ENCODE measurements around the gene USP1. TPM values are rescaled to one million over a fixed set of nuclear protein-coding genes. Genes with fewer than 3 reads are reported as not detected.

Gene USP1, protein sequence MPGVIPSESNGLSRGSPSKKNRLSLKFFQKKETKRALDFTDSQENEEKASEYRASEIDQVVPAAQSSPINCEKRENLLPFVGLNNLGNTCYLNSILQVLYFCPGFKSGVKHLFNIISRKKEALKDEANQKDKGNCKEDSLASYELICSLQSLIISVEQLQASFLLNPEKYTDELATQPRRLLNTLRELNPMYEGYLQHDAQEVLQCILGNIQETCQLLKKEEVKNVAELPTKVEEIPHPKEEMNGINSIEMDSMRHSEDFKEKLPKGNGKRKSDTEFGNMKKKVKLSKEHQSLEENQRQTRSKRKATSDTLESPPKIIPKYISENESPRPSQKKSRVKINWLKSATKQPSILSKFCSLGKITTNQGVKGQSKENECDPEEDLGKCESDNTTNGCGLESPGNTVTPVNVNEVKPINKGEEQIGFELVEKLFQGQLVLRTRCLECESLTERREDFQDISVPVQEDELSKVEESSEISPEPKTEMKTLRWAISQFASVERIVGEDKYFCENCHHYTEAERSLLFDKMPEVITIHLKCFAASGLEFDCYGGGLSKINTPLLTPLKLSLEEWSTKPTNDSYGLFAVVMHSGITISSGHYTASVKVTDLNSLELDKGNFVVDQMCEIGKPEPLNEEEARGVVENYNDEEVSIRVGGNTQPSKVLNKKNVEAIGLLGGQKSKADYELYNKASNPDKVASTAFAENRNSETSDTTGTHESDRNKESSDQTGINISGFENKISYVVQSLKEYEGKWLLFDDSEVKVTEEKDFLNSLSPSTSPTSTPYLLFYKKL
- total RNA-seq (2014; rRNA removed; shearing (Covaris generic); ENCODE audit: low replicate concordance), result 26.1 and 37.5 TPM in 2 replicates

DNA sequence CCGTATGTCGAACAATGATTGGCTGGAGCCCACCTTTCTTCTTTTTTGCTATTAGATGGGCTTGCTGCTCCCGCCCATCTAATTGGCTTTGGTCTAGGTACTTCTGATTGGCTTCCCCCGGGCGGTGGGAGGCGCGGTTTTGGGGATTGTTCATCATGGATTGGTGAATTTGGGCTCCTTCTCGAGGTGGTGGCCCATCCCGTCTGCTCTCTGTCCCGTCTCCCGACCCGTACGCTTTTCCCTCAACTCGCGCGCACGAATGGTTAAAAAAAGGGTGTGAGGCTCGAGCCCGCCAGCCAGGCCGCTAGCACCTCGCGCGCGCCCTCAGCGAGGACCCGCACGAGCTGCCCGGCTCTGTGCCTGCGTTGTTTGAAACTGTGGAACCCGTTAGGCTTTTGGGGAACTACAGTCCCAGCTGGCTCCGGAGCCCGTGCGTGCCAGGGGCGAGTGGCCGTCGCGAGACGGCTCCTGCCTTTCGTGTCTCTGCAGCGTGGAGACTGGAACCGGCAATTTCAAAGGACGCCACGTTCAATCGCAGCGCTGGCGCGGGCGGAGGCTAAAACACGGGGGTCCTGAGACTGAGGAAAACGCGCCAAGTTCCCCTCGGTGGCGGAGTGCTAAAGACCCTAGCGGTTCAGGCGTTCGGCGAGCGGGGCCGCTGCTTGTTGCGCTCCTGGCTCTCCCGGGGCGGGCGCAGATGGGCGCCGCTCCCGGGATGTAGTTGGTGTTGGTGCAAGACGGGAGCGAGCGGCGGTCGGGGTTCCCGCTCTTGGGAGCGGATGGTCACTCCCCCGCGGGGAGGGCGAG is at the start of gene USP1:
TSS of gene USP1 (plus strand) at position 584 of the 807 bp plus-strand sequence. CDS start 2,819 bp downstream, outside the sequence.
- H4K20me1 ChIP-seq (ENCODE audit: insufficient read depth, low read depth, low read length), result peaks cover 21% of the 10 kb centered on the region
- peaks cover 55% of the 10 kb centered on the region for H3K79me2 ChIP-seq (ENCODE audit: low read length)
- peak; percentile 99 for DNase-seq
- H2AFZ ChIP-seq (ENCODE audit: low read length), result peak within 1 kb of the TSS; percentile 74
- H3K36me3 ChIP-seq (ENCODE audit: insufficient read depth, low read length), result peaks cover 13% of the 10 kb centered on the region
- peak within 1 kb of the TSS; percentile 82 for H3K4me2 ChIP-seq (ENCODE audit: low read depth, low read length, poor library complexity, severe bottlenecking)
- H3K27ac ChIP-seq (ENCODE audit: low read length), result peak within 1 kb of the TSS; percentile 92
- H3K9ac ChIP-seq (ENCODE audit: low read length), result peak within 1 kb of the TSS; percentile 94
- peak within 1 kb of the TSS; percentile 81 for H3K4me3 ChIP-seq (ENCODE audit: low read length)
- peaks cover 34% of the 10 kb centered on the region for H3K4me1 ChIP-seq (ENCODE audit: low read length)
- H3K9me3 ChIP-seq (ENCODE audit: low read length), result no peaks in the 10 kb centered on the region
- no peaks in the 10 kb centered on the region for H3K27me3 ChIP-seq (ENCODE audit: low read length)
- H3K9me2 ChIP-seq (replicated peaks; ENCODE audit: insufficient read depth, low read length), result no peaks in the 10 kb centered on the region

DNA sequence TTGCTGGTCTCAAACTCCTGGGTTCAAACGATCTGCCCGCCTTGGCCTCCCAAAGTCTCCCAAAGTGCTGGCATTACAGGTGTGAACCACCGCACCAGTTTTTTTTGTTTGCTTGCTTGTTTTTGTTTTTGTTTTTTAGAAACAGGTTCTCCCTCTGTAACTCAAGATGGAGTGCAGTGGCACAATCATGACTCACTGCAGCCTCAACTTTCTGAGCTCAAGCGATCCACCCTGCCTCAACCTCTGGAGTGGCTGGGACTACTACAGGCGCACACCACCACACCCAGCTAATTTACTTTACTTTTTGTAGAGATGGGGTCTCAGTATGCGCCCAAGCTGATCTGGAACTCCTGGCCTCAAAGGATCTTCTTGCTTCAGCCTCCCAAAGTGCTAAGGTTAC is 47.3 kb upstream of the USP1 start:
- no peaks in the 10 kb centered on the region for H3K79me2 ChIP-seq (ENCODE audit: low read length)
- H3K9me3 ChIP-seq (ENCODE audit: low read length), result no peaks in the 10 kb centered on the region
- H3K4me1 ChIP-seq (ENCODE audit: low read length), result no peaks in the 10 kb centered on the region
- no peak overlapping the region for H2AFZ ChIP-seq (ENCODE audit: low read length)
- no peak overlapping the region for H3K4me2 ChIP-seq (ENCODE audit: low read depth, low read length, poor library complexity, severe bottlenecking)
- no peak overlapping the region for H3K27ac ChIP-seq (ENCODE audit: low read length)
- H4K20me1 ChIP-seq (ENCODE audit: insufficient read depth, low read depth, low read length), result no peaks in the 10 kb centered on the region
- no peaks in the 10 kb centered on the region for H3K27me3 ChIP-seq (ENCODE audit: low read length)
- H3K9ac ChIP-seq (ENCODE audit: low read length), result no peak overlapping the region
- no peaks in the 10 kb centered on the region for H3K36me3 ChIP-seq (ENCODE audit: insufficient read depth, low read length)
- H3K4me3 ChIP-seq (ENCODE audit: low read length), result no peak overlapping the region
- no peak for DNase-seq
- no peaks in the 10 kb centered on the region for H3K9me2 ChIP-seq (replicated peaks; ENCODE audit: insufficient read depth, low read length)

DNA sequence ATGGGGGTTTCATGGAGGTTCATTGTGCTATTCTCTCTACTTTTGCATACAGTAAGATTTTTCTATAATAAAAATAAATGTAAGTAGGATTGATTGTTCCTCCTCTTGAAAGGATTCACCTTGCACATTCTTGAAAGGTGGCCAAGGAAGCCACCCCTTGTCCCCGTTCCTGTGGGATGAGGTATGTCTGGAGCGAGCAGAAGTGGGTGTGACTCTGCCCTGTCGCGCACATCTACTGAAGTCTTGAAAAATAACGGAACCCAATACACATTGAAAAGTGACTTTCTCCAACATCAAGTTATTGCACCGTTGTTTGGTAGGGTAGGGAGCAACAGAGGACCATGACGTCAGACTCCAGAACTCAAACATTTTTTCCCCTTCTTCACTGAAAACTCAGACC is 46.8 kb upstream of the USP1 start:
- Histone ChIP-seq H3K9me3 (ENCODE audit: low read length) (no peaks in the 10 kb centered on the region), H3K9ac (ENCODE audit: low read length) (no peak overlapping the region), H3K9me2 (replicated peaks; ENCODE audit: insufficient read depth, low read length) (no peaks in the 10 kb centered on the region), H3K4me3 (ENCODE audit: low read length) (no peak overlapping the region), H3K27me3 (ENCODE audit: low read length) (no peaks in the 10 kb centered on the region), H3K36me3 (ENCODE audit: insufficient read depth, low read length) (no peaks in the 10 kb centered on the region), H3K4me1 (ENCODE audit: low read length) (no peaks in the 10 kb centered on the region), H3K79me2 (ENCODE audit: low read length) (no peaks in the 10 kb centered on the region), H2AFZ (ENCODE audit: low read length) (no peak overlapping the region), H3K4me2 (ENCODE audit: low read depth, low read length, poor library complexity, severe bottlenecking) (no peak overlapping the region), H3K27ac (ENCODE audit: low read length) (no peak overlapping the region), H4K20me1 (ENCODE audit: insufficient read depth, low read depth, low read length) (no peaks in the 10 kb centered on the region)
- no peak for DNase-seq

DNA sequence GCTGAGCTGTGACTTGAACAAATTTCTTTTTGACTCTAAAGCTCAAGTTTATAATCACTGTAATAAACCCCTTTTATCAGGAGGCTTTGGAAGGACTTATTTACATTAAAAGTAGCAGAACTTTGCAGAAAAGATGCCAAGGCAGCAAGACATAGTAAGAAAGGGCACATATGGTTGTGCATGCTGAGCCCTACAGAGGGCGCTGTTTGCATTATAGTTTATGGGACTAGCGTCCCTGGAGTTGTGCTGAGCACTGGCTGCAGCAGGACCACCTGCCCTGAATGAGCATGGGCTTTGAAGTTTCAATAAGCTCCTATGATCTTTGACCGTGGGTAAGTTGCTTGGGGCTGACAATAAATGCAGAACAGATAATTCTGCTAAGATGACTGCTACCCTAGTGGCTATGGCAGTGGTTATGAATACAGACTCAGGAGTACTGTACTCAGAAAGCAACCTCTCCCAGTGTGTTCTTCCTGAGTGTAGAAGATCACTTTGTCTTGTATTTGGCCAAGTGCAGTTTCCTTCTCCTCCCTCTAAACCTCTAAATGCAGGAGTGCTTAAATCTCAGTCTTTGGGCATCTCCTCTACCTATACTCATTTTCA is 45.4 kb upstream of the USP1 start:
- Histone ChIP-seq H3K4me3 (ENCODE audit: low read length) (no peak overlapping the region), H3K27ac (ENCODE audit: low read length) (no peak overlapping the region), H4K20me1 (ENCODE audit: insufficient read depth, low read depth, low read length) (no peaks in the 10 kb centered on the region), H3K4me2 (ENCODE audit: low read depth, low read length, poor library complexity, severe bottlenecking) (no peak overlapping the region), H3K9me2 (replicated peaks; ENCODE audit: insufficient read depth, low read length) (no peaks in the 10 kb centered on the region), H3K27me3 (ENCODE audit: low read length) (no peaks in the 10 kb centered on the region), H3K36me3 (ENCODE audit: insufficient read depth, low read length) (no peaks in the 10 kb centered on the region), H3K79me2 (ENCODE audit: low read length) (no peaks in the 10 kb centered on the region), H3K9ac (ENCODE audit: low read length) (no peak overlapping the region), H2AFZ (ENCODE audit: low read length) (no peak overlapping the region), H3K4me1 (ENCODE audit: low read length) (no peaks in the 10 kb centered on the region), H3K9me3 (ENCODE audit: low read length) (no peaks in the 10 kb centered on the region)
- DNase-seq, result peak; percentile 86

DNA sequence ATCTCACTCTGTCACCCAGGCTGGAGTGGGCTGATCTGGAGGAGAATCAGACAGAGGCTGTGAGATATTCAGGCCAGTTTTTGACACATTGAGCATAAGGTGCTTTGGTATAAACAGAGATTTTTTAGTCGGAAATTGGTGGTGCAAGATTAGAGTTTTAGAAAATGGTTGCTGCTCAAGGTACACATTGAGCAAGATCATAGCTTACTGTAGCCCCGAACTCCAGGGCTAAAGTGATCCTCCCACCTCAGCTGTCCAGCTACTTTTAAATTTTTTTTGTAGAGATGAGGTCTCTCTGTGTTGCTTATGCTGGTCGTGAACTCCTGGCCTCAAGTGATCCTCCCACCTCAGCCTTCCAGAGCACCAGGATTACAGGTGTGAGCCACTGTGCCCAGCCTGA is 43.9 kb upstream of the USP1 start:
- Histone ChIP-seq H3K27ac (ENCODE audit: low read length) (no peak overlapping the region), H4K20me1 (ENCODE audit: insufficient read depth, low read depth, low read length) (no peaks in the 10 kb centered on the region), H2AFZ (ENCODE audit: low read length) (no peak overlapping the region), H3K9me3 (ENCODE audit: low read length) (no peaks in the 10 kb centered on the region), H3K4me3 (ENCODE audit: low read length) (no peak overlapping the region), H3K36me3 (ENCODE audit: insufficient read depth, low read length) (no peaks in the 10 kb centered on the region), H3K9ac (ENCODE audit: low read length) (no peak overlapping the region), H3K4me1 (ENCODE audit: low read length) (no peaks in the 10 kb centered on the region), H3K79me2 (ENCODE audit: low read length) (no peaks in the 10 kb centered on the region), H3K27me3 (ENCODE audit: low read length) (no peaks in the 10 kb centered on the region), H3K9me2 (replicated peaks; ENCODE audit: insufficient read depth, low read length) (no peaks in the 10 kb centered on the region), H3K4me2 (ENCODE audit: low read depth, low read length, poor library complexity, severe bottlenecking) (no peak overlapping the region)
- no peak for DNase-seq

DNA sequence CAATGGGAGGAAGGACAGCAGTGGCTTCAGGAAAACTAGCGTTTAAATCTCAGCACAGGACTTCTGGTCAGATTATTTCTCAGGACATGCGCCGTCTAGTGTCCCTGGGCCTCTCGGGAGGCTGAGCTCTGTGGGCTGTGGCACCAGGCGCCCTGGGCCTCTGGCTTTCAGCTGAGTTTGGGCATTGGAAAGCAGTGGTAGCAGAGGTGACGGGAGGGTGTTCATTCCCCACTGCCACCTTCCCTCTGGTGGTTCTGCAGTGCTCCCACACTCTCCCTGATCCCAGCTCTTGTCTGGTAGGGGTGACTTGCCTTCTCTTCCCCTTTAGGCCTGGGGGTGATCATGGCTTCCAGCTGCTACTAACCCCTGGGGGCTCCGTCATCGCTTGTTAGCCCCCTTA is 42.2 kb upstream of the USP1 start:
- Histone ChIP-seq H3K9me2 (replicated peaks; ENCODE audit: insufficient read depth, low read length) (no peaks in the 10 kb centered on the region), H3K79me2 (ENCODE audit: low read length) (no peaks in the 10 kb centered on the region), H3K4me3 (ENCODE audit: low read length) (no peak overlapping the region), H3K27me3 (ENCODE audit: low read length) (no peaks in the 10 kb centered on the region), H3K9me3 (ENCODE audit: low read length) (no peaks in the 10 kb centered on the region), H3K9ac (ENCODE audit: low read length) (no peak overlapping the region), H2AFZ (ENCODE audit: low read length) (no peak overlapping the region), H3K4me2 (ENCODE audit: low read depth, low read length, poor library complexity, severe bottlenecking) (no peak overlapping the region), H3K27ac (ENCODE audit: low read length) (no peak overlapping the region), H3K36me3 (ENCODE audit: insufficient read depth, low read length) (no peaks in the 10 kb centered on the region), H3K4me1 (ENCODE audit: low read length) (no peaks in the 10 kb centered on the region), H4K20me1 (ENCODE audit: insufficient read depth, low read depth, low read length) (no peaks in the 10 kb centered on the region)
- DNase-seq, result no peak

DNA sequence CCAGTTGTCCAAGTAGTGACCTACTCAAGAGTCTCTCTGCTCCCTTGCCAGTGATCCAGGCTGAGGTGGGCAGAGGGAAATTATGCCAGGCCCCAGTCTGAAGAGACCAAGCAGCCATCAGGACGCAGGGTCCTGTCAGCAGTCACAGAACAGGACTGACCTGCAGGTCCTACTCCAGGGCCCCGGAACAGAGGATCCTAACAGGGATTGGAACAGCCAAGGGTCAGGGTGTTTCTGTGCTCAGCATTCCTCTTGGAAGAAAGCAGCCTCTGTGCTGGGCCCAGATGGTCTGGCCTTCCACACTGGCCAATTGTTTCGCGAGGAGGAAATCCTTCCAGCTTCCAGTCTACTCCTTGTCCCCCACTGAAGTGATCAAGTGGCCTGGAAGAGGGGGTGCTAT is 41.6 kb upstream of the USP1 start:
- Histone ChIP-seq H3K9ac (ENCODE audit: low read length) (no peak overlapping the region), H3K9me2 (replicated peaks; ENCODE audit: insufficient read depth, low read length) (no peaks in the 10 kb centered on the region), H3K9me3 (ENCODE audit: low read length) (no peaks in the 10 kb centered on the region), H2AFZ (ENCODE audit: low read length) (no peak overlapping the region), H3K36me3 (ENCODE audit: insufficient read depth, low read length) (no peaks in the 10 kb centered on the region), H3K27ac (ENCODE audit: low read length) (no peak overlapping the region), H4K20me1 (ENCODE audit: insufficient read depth, low read depth, low read length) (no peaks in the 10 kb centered on the region), H3K27me3 (ENCODE audit: low read length) (no peaks in the 10 kb centered on the region), H3K4me3 (ENCODE audit: low read length) (no peak overlapping the region), H3K79me2 (ENCODE audit: low read length) (no peaks in the 10 kb centered on the region), H3K4me2 (ENCODE audit: low read depth, low read length, poor library complexity, severe bottlenecking) (no peak overlapping the region), H3K4me1 (ENCODE audit: low read length) (no peaks in the 10 kb centered on the region)
- no peak for DNase-seq

Measured in Karpas-422 (cell line).